Osteocyte (in vitro differentiated cells): Measurements from ENCODE around the gene POLG. TPM values are rescaled to one million over a fixed set of nuclear protein-coding genes. Genes with fewer than 3 reads are reported as not detected.

ENCODE experiments used
- DNase-seq: peaks from one replicate; pipeline ENCODE4 v3.0.0; 2021; ENCODE audit warnings: mixed read lengths; ENCODE audit not compliant: unreplicated experiment; ENCODE audit errors: extremely low spot score
- H3K27ac Mint-ChIP-seq: one replicate; pipeline ENCODE4 v1.8.0; 2021; ENCODE audit warnings: mild to moderate bottlenecking, mixed read lengths; ENCODE audit not compliant: unreplicated experiment
- H3K27me3 Mint-ChIP-seq: one replicate; pipeline ENCODE4 v1.8.0; 2021; ENCODE audit warnings: mixed read lengths; ENCODE audit not compliant: unreplicated experiment
- H3K36me3 Mint-ChIP-seq: one replicate; pipeline ENCODE4 v1.8.0; 2021; ENCODE audit warnings: mixed read lengths; ENCODE audit not compliant: unreplicated experiment
- H3K4me1 Mint-ChIP-seq: one replicate; pipeline ENCODE4 v1.8.0; 2021; ENCODE audit warnings: mixed read lengths; ENCODE audit not compliant: unreplicated experiment
- H3K4me3 Mint-ChIP-seq: one replicate; pipeline ENCODE4 v1.8.0; 2021; ENCODE audit warnings: mild to moderate bottlenecking, moderate library complexity, mixed read lengths; ENCODE audit not compliant: unreplicated experiment
- H3K9me3 Mint-ChIP-seq: one replicate; pipeline ENCODE4 v1.8.0; 2021; ENCODE audit warnings: mixed read lengths; ENCODE audit not compliant: unreplicated experiment
- total RNA-seq: library from RNA; stranded (reverse); gene quantifications from 2 replicates; pipeline ENCODE4 v1.2.1, GENCODE V29; 2021
- TF ChIP-seq, protein P1 (sequence below): fragments of 200-600 bp; sonication (generic); IDR thresholded peaks from 2 replicates; pipeline ENCODE4 v1.5.0; 2021; ENCODE audit warnings: antibody characterized with exemption, mild to moderate bottlenecking, moderate library complexity

The POLG gene
- total RNA-seq, 1 donor from 2014 or later: 60.8 TPM

DNA sequence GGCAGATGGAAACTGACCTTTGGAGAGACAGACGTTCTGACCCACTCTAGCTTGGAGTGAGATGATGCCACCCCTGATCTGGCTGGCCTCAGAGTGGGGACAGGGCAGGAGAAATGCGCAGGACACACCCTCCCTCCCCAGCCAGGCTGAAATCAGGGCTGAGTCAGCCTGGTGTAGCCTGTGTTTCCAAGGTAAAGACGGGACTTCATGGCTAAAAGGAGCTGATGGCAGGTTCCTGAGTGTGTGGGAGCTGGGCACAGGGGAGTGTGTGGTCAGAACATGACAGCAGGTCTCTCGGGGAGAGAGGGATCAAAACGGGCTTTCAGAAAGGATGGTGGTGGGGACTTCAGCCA, 14.6 kb upstream of the POLG start:
- H3K4me3 Mint-ChIP-seq: no peak overlapping the region
- no peaks in the 10 kb centered on the region for H3K36me3 Mint-ChIP-seq
- H3K27ac Mint-ChIP-seq: no peak overlapping the region
- H3K9me3 Mint-ChIP-seq: no peaks in the 10 kb centered on the region
- TF ChIP-seq, protein P1, sequence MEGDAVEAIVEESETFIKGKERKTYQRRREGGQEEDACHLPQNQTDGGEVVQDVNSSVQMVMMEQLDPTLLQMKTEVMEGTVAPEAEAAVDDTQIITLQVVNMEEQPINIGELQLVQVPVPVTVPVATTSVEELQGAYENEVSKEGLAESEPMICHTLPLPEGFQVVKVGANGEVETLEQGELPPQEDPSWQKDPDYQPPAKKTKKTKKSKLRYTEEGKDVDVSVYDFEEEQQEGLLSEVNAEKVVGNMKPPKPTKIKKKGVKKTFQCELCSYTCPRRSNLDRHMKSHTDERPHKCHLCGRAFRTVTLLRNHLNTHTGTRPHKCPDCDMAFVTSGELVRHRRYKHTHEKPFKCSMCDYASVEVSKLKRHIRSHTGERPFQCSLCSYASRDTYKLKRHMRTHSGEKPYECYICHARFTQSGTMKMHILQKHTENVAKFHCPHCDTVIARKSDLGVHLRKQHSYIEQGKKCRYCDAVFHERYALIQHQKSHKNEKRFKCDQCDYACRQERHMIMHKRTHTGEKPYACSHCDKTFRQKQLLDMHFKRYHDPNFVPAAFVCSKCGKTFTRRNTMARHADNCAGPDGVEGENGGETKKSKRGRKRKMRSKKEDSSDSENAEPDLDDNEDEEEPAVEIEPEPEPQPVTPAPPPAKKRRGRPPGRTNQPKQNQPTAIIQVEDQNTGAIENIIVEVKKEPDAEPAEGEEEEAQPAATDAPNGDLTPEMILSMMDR: no peak
- H3K4me1 Mint-ChIP-seq: no peaks in the 10 kb centered on the region
- H3K27me3 Mint-ChIP-seq: peaks cover 57% of the 10 kb centered on the region
- DNase-seq: no peak

DNA sequence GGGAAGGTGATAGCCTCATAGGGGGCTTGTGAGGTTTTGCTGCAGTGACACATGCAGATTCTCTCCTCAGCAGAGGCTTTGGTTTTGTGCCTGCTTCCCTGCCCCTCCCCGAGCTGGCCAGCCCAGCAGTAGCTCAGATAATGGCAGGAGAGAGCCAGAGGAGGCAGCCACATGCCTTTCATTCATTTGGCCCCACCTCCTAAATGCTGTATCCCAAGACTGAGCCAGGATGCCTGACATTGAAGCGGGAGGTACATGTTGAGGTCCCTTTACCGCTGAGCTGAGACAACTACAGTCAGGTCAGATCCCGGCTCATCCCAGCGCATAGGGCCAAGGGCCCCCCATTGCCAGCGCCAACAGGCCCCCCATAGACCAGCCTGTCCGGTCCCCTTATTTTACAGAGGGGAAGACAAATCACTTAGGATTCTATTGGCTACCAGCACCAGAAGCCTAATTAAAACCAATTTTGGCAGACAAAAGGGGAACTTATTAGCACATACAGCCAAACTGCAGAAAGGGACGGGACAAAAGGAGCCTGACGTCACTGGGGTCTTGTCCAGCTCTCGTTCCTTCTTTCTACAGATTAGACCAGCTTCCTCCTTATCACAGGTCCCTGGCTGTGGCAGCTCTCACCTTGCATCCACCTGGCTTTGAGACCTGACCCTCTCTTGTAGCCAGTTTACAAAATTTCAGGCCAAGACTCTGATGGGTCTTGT, 12.1 kb upstream of the POLG start:
- Mint-ChIP-seq H3K9me3 (no peaks in the 10 kb centered on the region), H3K27me3 (peaks cover 56% of the 10 kb centered on the region), H3K27ac (no peak overlapping the region), H3K4me1 (no peaks in the 10 kb centered on the region), H3K4me3 (no peak overlapping the region), H3K36me3 (no peaks in the 10 kb centered on the region)
- no peak for DNase-seq
- TF ChIP-seq, protein P1: no peak

DNA sequence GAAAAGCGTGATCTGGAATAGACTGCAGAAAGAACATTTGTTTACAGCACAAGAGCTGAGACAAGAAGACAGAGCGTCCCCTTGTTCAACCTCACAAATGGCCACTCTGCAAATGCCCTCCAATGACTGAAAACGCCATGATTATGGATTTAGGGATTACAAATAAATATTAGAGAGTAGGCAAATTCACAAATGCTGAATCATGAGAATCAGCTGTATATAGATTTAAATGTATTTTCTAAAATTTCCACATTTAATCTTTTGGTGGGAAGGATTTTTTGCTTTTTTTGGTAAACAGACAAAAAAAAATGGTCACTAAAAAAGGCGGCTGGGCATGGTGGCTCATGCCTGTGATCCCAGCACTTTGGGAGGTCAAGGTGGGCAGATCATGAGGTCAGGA, 10.6 kb upstream of the POLG start:
- no peak for DNase-seq
- peaks cover 63% of the 10 kb centered on the region for H3K27me3 Mint-ChIP-seq
- H3K27ac Mint-ChIP-seq: no peak overlapping the region
- no peaks in the 10 kb centered on the region for H3K4me1 Mint-ChIP-seq
- TF ChIP-seq, protein P1: no peak
- no peak overlapping the region for H3K4me3 Mint-ChIP-seq
- no peaks in the 10 kb centered on the region for H3K9me3 Mint-ChIP-seq
- no peaks in the 10 kb centered on the region for H3K36me3 Mint-ChIP-seq

DNA sequence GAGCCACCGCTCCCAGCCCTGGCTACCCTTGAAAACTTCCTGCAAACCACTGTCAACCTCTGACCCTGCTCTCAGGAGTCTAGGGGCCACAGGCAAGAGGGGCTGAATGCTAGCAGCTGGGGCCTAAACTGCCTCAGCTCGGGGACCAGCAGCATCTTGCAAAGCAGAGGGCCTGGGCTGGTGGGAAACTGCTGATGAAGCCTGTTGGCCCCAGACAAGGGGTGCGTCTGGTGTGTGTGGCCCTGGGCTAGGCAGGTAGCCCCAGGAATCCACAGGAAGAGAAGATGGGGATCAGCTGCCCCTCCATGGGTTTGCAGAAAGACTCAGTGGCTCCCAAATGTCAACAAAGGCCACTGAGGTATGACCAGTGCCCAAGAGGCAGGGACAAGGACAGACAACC, 8.2 kb upstream of the POLG start:
- H3K9me3 Mint-ChIP-seq: no peaks in the 10 kb centered on the region
- no peaks in the 10 kb centered on the region for H3K36me3 Mint-ChIP-seq
- no peak overlapping the region for H3K27ac Mint-ChIP-seq
- H3K4me3 Mint-ChIP-seq: no peak overlapping the region
- no peak for DNase-seq
- TF ChIP-seq, protein P1: no peak
- H3K27me3 Mint-ChIP-seq: peaks cover 62% of the 10 kb centered on the region
- H3K4me1 Mint-ChIP-seq: no peaks in the 10 kb centered on the region

DNA sequence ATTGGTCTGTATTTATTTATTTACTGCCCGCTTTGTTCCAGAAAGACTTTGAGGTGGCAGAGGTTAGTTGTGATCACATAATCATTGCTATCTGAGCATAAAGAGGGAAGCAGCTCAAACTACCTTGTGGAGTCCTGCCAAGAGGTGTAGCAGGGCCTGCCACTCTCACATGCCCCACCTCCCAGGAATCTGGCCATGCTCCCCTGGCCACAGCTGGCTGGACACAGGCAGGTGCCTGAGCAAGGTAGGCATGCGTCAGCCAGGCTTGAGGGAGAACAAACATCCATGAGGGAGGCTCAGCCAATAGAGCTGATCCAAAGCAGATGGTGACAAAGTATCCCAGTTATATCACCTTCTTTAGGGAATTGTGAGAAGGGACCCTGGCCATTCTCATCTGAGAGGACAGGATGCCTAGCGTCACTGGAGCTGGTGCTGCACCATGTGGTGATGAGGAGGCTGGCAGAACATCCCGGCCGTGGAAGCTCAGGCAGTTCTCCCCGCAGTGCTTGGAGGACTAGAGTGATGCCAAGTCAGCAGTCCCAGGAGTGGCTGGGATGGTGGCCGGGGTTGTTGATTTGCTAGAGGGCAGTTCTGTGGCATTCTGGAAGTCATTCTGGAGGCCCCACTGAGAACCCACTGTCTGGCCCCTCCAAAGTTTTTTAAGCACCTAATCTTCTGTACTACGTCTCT, 6.8 kb upstream of the POLG start:
- no peaks in the 10 kb centered on the region for H3K36me3 Mint-ChIP-seq
- H3K9me3 Mint-ChIP-seq: no peaks in the 10 kb centered on the region

More for the DNA sequence above, 6.8 kb upstream of the POLG start:
- TF ChIP-seq, protein P1: no peak
- peaks cover 56% of the 10 kb centered on the region for H3K27me3 Mint-ChIP-seq
- H3K27ac Mint-ChIP-seq: no peak overlapping the region
- peaks cover 2% of the 10 kb centered on the region for H3K4me1 Mint-ChIP-seq
- no peak for DNase-seq
- no peak overlapping the region for H3K4me3 Mint-ChIP-seq
